COLO668 (cell line): ENCODE data around the gene PDE4D.

Source experiments
- DNase-seq: peaks from one replicate; lab custom pipeline; 2025; ENCODE audit not compliant: unreplicated experiment; lab: John Stamatoyannopoulos, UW

PDE4D gene

GRCh38 chr5:59161221-59162105 lies 732.1 kb downstream of the PDE4D start:
- DNase-seq: no peak

GRCh38 chr5:59158637-59159391 lies 734.7 kb downstream of the PDE4D start:
- DNase-seq: no peak

- DNase-seq: no peak
Measured at GRCh38 chr5:59158165-59158564, 735.4 kb downstream of the PDE4D start.

- DNase-seq: no peak
Measured at GRCh38 chr5:59157068-59157467, 736.5 kb downstream of the PDE4D start.

GRCh38 chr5:59152701-59153245 lies 740.8 kb downstream of the PDE4D start:
- DNase-seq: no peak

- no peak for DNase-seq
Measured at GRCh38 chr5:59151162-59151889, 742.2 kb downstream of the PDE4D start.

GRCh38 chr5:59149827-59150226 lies 743.7 kb downstream of the PDE4D start:
- no peak for DNase-seq

GRCh38 chr5:59149271-59149670 lies 744.3 kb downstream of the PDE4D start:
- DNase-seq: no peak

- DNase-seq: no peak
Measured at GRCh38 chr5:59146729-59147128, 746.8 kb downstream of the PDE4D start.

- DNase-seq: no peak
Measured at GRCh38 chr5:59143926-59144333, 749.6 kb downstream of the PDE4D start.

GRCh38 chr5:59142927-59143326 lies 750.6 kb downstream of the PDE4D start:
- DNase-seq: no peak

- DNase-seq: no peak
Measured at GRCh38 chr5:59142138-59142537, 751.4 kb downstream of the PDE4D start.

- no peak for DNase-seq
Measured at GRCh38 chr5:59140133-59140532, 753.4 kb downstream of the PDE4D start.

- no peak for DNase-seq
Measured at GRCh38 chr5:59139695-59140094, 753.8 kb downstream of the PDE4D start.

GRCh38 chr5:59138509-59138908 lies 755.0 kb downstream of the PDE4D start:
- no peak for DNase-seq

GRCh38 chr5:59137846-59138245 lies 755.7 kb downstream of the PDE4D start:
- no peak for DNase-seq

GRCh38 chr5:59136549-59136948 lies 757.0 kb downstream of the PDE4D start:
- no peak for DNase-seq

GRCh38 chr5:59134471-59135163 lies 758.9 kb downstream of the PDE4D start:
- no peak for DNase-seq

GRCh38 chr5:59133764-59134261 lies 759.7 kb downstream of the PDE4D start:
- DNase-seq: no peak

- no peak for DNase-seq
Measured at GRCh38 chr5:59132131-59132530, 761.4 kb downstream of the PDE4D start.
